GM18858 (cell line): ENCODE data around the gene ZBTB47.

Experiments
- ATAC-seq: cut with Tn5 transposase; IDR thresholded peaks from one replicate; pipeline ENCODE4 v1.9.1; 2021; ENCODE audit not compliant: unreplicated experiment

The ZBTB47 gene

GRCh38 chr3:42652611-42653302 lies 740 bp upstream of the ZBTB47 start:
- ATAC-seq: no peak

- ATAC-seq: no peak
These were observed 266 bp upstream of the ZBTB47 start for GRCh38 chr3:42653303-42653559.

GRCh38 chr3:42654331-42655201 lies 1.1 kb downstream of the ZBTB47 start:
- no peak for ATAC-seq

DNA sequence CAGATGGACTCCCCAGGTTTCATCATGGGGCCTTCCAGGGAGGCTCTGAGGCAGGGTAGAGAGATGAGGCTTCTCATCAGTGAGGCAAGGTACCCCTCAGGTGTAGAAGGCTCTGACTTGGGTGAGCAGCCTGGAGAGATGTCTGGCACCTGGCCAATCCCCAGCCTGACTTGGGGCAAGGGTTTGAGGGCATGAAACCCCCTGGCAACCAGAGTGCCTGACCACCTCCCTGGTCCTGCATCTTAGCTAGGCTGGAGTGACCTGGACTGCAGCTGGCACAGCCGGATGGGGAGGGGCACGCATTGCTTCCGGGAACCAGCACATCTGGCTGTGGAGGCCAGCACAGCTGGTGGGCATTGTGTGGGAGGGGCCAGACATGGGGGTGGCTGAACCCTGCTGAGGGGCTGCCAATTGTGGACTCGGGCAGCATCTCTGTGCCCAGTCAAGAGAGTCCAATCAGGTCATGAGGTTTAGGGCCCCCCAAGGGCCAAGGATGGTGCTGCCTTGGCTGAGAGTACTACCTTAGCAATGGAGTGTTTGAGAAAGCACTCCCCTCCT lies 1.9 kb downstream of the ZBTB47 start:
- no peak for ATAC-seq

- no peak for ATAC-seq
These were observed 2.6 kb downstream of the ZBTB47 start for GRCh38 chr3:42655980-42656679.

GRCh38 chr3:42656680-42657610 lies 3.4 kb downstream of the ZBTB47 start:
- no peak for ATAC-seq

GRCh38 chr3:42657675-42658074 lies 4.2 kb downstream of the ZBTB47 start:
- no peak for ATAC-seq

DNA sequence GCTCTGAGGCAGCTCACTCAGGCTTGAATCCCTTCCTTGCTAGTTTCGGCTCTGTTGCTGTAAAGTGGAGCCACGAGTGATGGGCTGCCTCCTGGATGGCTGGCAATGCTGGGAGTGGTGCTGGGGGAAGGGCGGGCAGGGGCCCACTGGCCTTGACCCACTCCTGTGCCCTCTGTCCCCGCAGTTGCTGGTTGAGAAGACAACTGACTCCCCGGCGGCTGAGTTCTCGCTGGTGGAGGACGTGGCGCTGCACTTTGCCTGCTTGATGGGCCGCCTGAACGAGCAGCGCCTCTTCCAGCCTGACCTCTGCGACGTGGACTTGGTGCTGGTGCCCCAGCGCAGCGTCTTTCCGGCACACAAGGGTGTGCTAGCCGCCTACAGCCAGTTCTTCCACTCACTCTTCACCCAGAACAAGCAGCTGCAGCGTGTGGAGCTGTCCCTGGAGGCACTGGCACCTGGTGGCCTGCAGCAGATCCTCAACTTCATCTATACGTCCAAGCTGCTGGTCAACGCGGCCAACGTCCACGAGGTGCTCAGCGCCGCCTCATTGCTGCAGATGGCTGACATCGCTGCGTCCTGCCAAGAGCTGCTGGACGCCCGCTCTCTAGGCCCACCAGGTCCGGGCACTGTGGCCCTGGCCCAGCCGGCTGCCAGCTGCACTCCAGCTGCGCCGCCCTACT lies 4.7 kb downstream of the ZBTB47 start:
- no peak for ATAC-seq

DNA sequence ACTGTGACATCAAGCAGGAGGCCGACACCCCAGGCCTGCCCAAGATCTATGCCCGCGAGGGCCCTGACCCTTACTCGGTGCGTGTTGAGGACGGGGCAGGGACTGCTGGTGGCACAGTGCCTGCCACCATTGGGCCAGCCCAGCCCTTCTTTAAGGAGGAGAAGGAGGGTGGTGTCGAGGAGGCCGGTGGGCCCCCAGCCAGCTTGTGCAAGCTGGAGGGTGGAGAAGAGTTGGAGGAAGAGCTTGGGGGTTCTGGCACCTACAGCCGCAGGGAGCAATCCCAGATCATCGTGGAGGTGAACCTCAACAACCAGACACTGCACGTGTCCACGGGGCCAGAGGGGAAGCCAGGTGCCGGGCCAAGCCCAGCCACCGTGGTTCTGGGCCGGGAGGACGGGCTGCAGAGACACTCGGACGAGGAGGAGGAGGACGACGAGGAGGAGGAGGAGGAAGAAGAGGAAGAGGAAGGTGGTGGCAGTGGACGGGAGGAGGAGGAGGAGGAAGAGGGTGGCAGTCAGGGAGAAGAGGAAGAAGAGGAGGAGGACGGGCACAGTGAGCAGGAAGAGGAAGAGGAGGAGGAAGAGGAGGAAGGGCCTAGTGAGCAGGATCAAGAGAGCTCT lies 5.4 kb downstream of the ZBTB47 start:
- no peak for ATAC-seq

DNA sequence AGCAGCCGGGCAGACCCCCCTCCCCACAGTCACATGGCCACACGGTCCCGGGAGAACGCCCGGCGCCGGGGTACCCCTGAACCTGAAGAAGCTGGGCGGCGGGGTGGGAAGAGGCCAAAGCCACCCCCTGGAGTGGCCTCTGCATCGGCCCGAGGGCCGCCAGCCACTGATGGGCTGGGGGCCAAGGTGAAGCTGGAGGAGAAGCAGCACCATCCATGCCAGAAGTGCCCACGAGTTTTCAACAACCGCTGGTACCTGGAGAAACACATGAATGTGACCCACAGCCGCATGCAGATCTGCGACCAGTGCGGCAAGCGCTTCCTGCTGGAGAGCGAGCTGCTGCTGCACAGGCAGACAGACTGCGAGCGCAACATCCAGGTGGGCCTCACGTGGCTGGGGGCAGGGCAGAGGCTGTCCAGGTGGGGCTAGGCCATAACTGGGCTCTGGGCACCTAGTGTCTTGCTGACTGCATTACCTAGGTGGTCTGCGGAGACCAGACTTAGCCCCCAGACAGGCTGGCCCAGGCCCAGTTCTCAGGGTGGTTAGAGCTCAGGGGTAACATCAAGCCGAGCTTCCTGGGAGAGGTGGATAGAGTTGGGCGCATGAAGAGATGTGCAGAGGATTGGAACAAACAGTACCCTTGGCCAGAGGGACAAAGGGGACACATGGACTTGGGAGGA lies 6.1 kb downstream of the ZBTB47 start:
- no peak for ATAC-seq

- ATAC-seq: no peak
These were observed 6.7 kb downstream of the ZBTB47 start for GRCh38 chr3:42660131-42660715.

DNA sequence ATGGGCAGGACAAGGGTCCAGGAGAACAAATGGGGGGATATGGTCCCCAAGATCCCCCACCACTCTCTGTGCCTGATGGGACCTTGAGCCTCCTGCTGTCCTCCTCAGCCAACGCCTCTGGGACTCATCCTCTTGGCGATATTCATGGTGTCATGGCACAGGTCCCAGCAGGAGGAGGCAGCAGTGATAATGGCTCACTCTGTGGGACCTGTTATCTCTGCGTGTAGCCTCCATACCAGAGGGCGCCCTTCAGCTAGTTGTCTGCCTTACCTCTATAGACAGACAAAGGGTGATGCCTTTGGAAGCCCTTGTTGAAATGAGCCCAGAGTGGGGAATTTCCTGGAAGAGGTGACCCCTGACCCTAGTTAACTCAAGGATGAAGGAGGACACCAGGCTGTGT lies 7.4 kb downstream of the ZBTB47 start:
- no peak for ATAC-seq

DNA sequence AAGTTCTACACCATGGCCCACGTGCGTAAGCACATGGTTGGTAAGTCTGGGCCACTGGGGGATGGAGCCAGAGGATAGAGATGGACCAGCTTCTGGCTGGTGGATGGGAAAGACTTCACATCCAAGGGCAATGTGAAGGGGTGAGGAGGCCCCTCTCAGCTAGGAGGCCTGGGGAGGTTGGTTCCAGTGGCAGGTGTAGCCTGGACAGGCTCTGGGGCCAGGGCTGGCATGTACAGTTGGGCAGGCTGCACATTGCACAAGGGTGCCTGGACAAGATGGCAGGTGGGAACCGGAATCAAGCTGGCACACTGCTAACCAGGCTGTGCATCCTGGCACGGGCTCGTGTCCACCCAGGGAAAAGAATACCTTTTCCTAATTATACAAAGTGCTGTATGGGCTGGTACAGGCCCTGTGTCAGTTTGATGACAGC lies 8.1 kb downstream of the ZBTB47 start:
- ATAC-seq: no peak

DNA sequence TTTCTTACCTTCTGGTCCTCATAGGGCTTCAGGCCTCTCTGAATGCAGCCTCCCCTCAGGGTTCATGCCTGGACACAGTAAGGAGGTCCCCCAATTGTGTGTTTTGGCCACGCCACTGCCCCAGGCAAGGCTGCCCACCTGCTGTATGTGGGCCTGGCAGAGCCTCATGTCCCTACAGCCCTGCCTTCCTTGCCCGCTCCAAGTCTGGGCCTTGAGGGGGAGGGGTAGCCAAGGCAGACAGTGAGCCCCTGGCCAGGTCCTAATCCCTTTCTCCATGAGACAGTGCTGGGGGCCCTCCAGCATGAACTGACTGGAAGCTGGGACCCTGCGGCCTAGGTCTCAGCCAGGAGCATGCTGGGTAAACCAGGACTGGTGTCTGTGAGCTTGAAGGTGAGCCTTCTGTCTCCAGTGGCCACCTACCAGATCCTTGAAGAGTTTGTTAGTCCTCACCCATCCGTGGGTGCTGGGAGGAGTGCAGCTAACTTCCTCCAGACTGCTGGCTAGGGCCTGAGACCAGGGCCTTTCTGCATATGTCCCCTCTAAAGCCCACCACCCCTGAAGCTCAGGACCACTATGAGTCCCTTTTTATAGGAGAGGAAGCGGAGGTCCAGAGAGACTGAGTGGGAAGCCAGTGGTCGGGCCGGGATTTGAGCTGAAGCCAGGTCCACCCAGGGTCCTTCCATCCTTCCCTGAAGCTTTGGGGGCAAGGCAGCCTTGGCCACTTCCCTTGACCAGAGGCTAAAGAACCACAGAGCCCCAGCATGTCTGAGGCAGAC lies 8.7 kb downstream of the ZBTB47 start:
- ATAC-seq: no peak

- ATAC-seq: no peak
These were observed 9.5 kb downstream of the ZBTB47 start for GRCh38 chr3:42662813-42663535.

DNA sequence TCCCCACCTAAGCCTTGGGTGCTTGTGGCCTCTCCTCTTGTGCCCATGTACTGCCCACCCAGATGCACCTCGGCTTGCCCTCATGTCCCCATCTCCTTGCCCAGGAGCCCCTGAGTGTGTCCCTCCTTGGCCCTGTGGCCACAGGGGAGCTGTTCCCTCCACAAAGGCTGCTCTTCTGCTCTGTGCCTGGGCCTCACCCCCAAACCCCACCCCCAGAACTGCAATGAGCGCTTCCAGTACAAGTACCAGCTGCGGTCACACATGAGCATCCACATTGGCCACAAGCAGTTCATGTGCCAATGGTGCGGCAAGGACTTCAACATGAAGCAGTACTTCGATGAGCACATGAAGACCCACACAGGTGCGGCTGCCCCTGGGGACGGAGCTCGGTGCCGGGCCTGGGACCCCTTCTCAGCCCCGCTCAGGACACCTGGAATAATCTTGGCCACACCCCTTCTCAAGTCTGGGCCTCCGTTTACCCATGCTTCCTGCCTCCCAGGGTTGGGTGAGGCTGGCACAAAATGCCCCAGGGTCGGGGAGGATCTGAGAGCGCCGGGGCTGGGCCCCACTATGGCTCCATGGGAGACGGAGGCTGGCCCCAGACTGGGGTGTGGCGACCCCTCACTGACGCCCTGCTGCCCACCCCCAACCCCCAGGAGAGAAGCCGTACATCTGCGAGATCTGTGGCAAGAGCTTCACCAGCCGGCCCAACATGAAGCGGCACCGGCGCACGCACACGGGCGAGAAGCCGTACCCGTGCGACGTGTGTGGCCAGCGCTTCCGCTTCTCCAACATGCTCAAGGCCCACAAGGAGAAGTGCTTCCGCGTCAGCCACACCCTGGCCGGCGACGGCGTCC lies 10.3 kb downstream of the ZBTB47 start:
- no peak for ATAC-seq
